Adrenal gland (tissue), 12 donors: ENCODE data around the gene ROPN1B. TPM values are rescaled to one million over a fixed set of nuclear protein-coding genes. Genes with fewer than 3 reads are reported as not detected.

Experiments used
- DNase-seq, 7 donors: peaks; one replicate each; pipeline ENCODE4 v3.0.0-alpha.2; 2019 to 2020
- H3K27ac ChIP-seq, 5 donors: fragments of 200-600 bp; sonication (generic) in 4 of 5; 1 replicate in 3 of 5; 2 replicates in 2 of 5; pipeline versions ENCODE4 v1.5.1 to v1.8.0; 2016 to 2020; ENCODE audit warnings: mild to moderate bottlenecking in 1 of 5
- H3K27me3 ChIP-seq: fragments of 200-600 bp; 2 replicates; pipeline ENCODE4 v1.8.0; 2021
- H3K36me3 ChIP-seq, 2 donors: fragments of 200-600 bp; replicated peaks in 1 of 2; 1 replicate in 1 of 2; 2 replicates in 1 of 2; pipeline versions ENCODE4 v1.5.1 to v1.8.0; 2018 to 2022
- H3K4me1 ChIP-seq, 2 donors: fragments of 200-600 bp; replicated peaks in 1 of 2; 1 replicate in 1 of 2; 2 replicates in 1 of 2; pipeline versions ENCODE4 v1.5.1 to v1.8.0; 2018 to 2021
- H3K4me3 ChIP-seq, 4 donors: fragments of 200-600 bp; sonication (generic) in 3 of 4; one replicate each; pipeline ENCODE4 v1.5.1; 2016 to 2018
- H3K9me3 ChIP-seq, 3 donors: fragments of 200-600 bp; sonication (generic) in 1 of 3; replicated peaks in 1 of 3; 1 replicate in 2 of 3; 2 replicates in 1 of 3; pipeline versions ENCODE4 v1.5.1 to v1.8.0; 2016 to 2021
- CTCF ChIP-seq, 6 experiments: fragments of 450-650 bp in 4 of 6; fragments of 200-600 bp in 2 of 6; sonication (generic) in 1 of 6; IDR thresholded peaks; 1 replicate in 5 of 6; 2 replicates in 1 of 6; pipeline versions ENCODE4 v1.5.1 to v1.8.0; 2016 to 2021; ENCODE audit warnings: antibody characterized with exemption in 6 of 6, mild to moderate bottlenecking in 2 of 6, moderate library complexity in 1 of 6
- POLR2A ChIP-seq, 2 donors: fragments of 450-650 bp; IDR thresholded peaks; one replicate each; pipeline ENCODE4 v1.6.1; 2017; ENCODE audit warnings: antibody characterized with exemption in 2 of 2, mild to moderate bottlenecking in 2 of 2, moderate library complexity in 1 of 2
- WGBS, 4 donors: extraction: QIAGEN DNeasy Blood & Tissue Kit in 2 of 4; methylation state at CpG; one replicate each; pipeline versions ENCODE4 v1.1.5 to v1.1.7; 2013 to 2017; 5-methylcytosine and 5-hydroxymethylcytosine counted together
- intact Hi-C, 2 donors: fragments of 100-400 bp; cut with DNase I; formaldehyde crosslinking; loops; one replicate each; pipeline versions ENCODE4 v1.14.1 to v1.15.0; 2022 to 2023
- polyA plus RNA-seq, 3 donors: library from polyadenylated mRNA; stranded (reverse); fragments of 200-250 nt in 2 of 3; fragments of 350-450 nt in 1 of 3; fragmentation: Illumina TruSeq in 1 of 3; extraction: RNeasy Lipid Tissue Mini Kit (QIAGEN cat#74804) in 1 of 3; gene quantifications; one replicate each; pipeline ENCODE4 v1.2.3, GENCODE V29; 2013 to 2014
- total RNA-seq, 9 donors: library from RNA; depleted of rRNA in 4 of 9; stranded (reverse); fragments of >200 nt in 4 of 9; fragments of 120-200 nt in 1 of 9; fragmentation: NEBNext Ultra II Directional in 1 of 9; extraction: Animal tissue kit (Norgen Biotek cat#: 25700) in 1 of 9; gene quantifications; one replicate each; pipeline versions ENCODE4 v1.1.0 to v1.2.4, GENCODE V29; 2013 to 2023
- donor health status: healthy with polysubstance abuse.
- donor health status: Bipolar disorder and iron deficiency.
- donor health status: DM: yes; HTN: yes; CAD: no.
- donor health status: DM: no; HTN: no; CAD: no.
- donor health status: DM: no; HTN: no; CAD: no.
- donor health status: DM: yes; HTN: yes; CAD: no.

ROPN1B gene
- total and polyA plus RNA-seq, 12 donors, result 0.13 to 1.1 (median 0.65) TPM; not detected in 3

DNA sequence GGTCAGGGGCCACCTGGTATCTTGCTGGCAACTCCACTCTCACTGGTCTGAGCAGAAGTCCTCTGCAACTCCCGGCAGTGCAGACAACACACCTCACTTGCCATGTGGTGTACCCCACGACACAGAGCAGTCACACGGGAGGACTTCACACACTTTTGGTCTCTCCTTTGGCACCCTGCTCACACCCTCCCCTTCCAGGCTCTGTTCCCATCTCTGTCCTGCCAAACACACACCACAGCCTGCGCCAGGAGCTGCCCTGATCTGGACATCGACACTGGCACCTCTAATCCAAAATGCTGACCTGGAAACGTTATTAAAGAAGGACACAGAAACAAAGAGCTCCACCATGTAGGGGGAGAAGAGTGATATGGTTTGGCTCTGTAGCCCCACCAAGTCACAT is 57.8 kb downstream of the ROPN1B start:
- DNase-seq, result no peak

GRCh38 chr3:126028096-126028495 is 59.1 kb downstream of the ROPN1B start:
- intact Hi-C loops, result no loop called here
- WGBS, 4 donors, result 75 to 100% (median 97%) methylated on average over 1 to 4 of the region's 4 CpGs
- peaks cover 0 to 8% (median 0%) of the 10 kb centered on the region in 3 donors for H3K9me3 ChIP-seq
- H3K4me3 ChIP-seq, result no peak overlapping the region
- no peaks in the 10 kb centered on the region for H3K27me3 ChIP-seq
- DNase-seq, result no peak
- no peak for TF ChIP-seq CTCF (IDR thresholded peaks at IDR 0.05)
- TF ChIP-seq POLR2A (IDR thresholded peaks at IDR 0.05), result no peak
- no peaks in the 10 kb centered on the region for H3K4me1 ChIP-seq
- no peak overlapping the region for H3K27ac ChIP-seq
- H3K36me3 ChIP-seq, result peaks cover 0 to 15% of the 10 kb centered on the region in 2 donors

More for the DNA sequence above, 57.8 kb downstream of the ROPN1B start:
- Histone ChIP-seq H3K27me3 (no peaks in the 10 kb centered on the region), H3K9me3 (peaks cover 0 to 8% (median 0%) of the 10 kb centered on the region in 3 donors), H3K27ac (no peak overlapping the region), H3K36me3 (peaks cover 0 to 18% of the 10 kb centered on the region in 2 donors), H3K4me1 (no peaks in the 10 kb centered on the region), H3K4me3 (no peak overlapping the region)
- intact Hi-C loops, result no loop called here
- WGBS, 4 donors, result 73 to 97% (median 89%) methylated on average over 6 of the region's 6 CpGs
- no peak for TF ChIP-seq CTCF (IDR thresholded peaks at IDR 0.05)

GRCh38 chr3:126029241-126029640 is 60.3 kb downstream of the ROPN1B start:
- H3K36me3 ChIP-seq, result peaks cover 0 to 15% of the 10 kb centered on the region in 2 donors
- intact Hi-C loops, result no loop called here

DNA sequence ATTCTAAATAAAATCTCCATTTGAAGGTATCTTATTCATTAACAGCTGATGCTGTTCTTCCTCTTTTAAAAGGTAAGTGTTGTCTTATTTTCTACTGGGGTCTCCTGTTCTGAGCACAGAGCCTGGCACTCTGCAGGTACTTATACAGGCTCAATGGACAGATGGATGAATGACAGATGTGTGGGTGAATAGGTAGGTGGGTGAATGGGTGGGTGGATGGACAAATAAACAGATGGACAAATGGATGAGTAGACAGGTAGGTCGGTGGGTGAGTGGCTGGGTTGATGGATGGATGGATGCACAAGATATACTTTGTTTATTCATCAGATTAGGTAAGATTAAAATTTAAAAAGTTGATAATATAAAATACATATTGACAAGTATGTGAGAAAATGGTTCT is 61.5 kb downstream of the ROPN1B start:
- intact Hi-C loops, result no loop called here
- Histone ChIP-seq H3K27ac (no peak overlapping the region), H3K27me3 (no peaks in the 10 kb centered on the region), H3K9me3 (peaks cover 0 to 8% (median 0%) of the 10 kb centered on the region in 3 donors), H3K4me1 (peaks cover 0 to 7% of the 10 kb centered on the region in 2 donors), H3K4me3 (no peak overlapping the region), H3K36me3 (peaks cover 0 to 10% of the 10 kb centered on the region in 2 donors)
- DNase-seq, result peak in 1 of 7 donors; percentile 4
- 77 to 93% (median 85%) methylated on average over 1 of the region's 1 CpG for WGBS, 4 donors
- TF ChIP-seq CTCF (IDR thresholded peaks at IDR 0.05) (no peak), POLR2A (IDR thresholded peaks at IDR 0.05) (no peak)

More at GRCh38 chr3:126029241-126029640, 60.3 kb downstream of the ROPN1B start:
- no peak for DNase-seq
- H3K4me3 ChIP-seq, result no peak overlapping the region
- no peaks in the 10 kb centered on the region for H3K27me3 ChIP-seq
- no peak overlapping the region for H3K27ac ChIP-seq
- H3K4me1 ChIP-seq, result peaks cover 0 to under 1% of the 10 kb centered on the region in 2 donors
- TF ChIP-seq POLR2A (IDR thresholded peaks at IDR 0.05) (no peak), CTCF (IDR thresholded peaks at IDR 0.05) (no peak)
- peaks cover 0 to 8% (median 0%) of the 10 kb centered on the region in 3 donors for H3K9me3 ChIP-seq
